ENCODE results near the gene UCN.

UCN gene

GRCh38 chr2:27350106-27350693 lies 42.0 kb upstream of the UCN start:
- TF ChIP-seq, protein P1, sequence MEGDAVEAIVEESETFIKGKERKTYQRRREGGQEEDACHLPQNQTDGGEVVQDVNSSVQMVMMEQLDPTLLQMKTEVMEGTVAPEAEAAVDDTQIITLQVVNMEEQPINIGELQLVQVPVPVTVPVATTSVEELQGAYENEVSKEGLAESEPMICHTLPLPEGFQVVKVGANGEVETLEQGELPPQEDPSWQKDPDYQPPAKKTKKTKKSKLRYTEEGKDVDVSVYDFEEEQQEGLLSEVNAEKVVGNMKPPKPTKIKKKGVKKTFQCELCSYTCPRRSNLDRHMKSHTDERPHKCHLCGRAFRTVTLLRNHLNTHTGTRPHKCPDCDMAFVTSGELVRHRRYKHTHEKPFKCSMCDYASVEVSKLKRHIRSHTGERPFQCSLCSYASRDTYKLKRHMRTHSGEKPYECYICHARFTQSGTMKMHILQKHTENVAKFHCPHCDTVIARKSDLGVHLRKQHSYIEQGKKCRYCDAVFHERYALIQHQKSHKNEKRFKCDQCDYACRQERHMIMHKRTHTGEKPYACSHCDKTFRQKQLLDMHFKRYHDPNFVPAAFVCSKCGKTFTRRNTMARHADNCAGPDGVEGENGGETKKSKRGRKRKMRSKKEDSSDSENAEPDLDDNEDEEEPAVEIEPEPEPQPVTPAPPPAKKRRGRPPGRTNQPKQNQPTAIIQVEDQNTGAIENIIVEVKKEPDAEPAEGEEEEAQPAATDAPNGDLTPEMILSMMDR (IDR thresholded peaks at IDR 0.05; ENCODE audit: low read depth, low read length, poor library complexity, severe bottlenecking) = no peak
- no peak for TF ChIP-seq EZH2phosphoT487 (IDR thresholded peaks at IDR 0.05; ENCODE audit: borderline replicate concordance, low read length)
- H3K9me3 ChIP-seq (ENCODE audit: control insufficient read depth, insufficient read depth, low read length) = no peaks in the 10 kb centered on the region
- H3K9me2 ChIP-seq (replicated peaks; ENCODE audit: control insufficient read depth, low read length) = no peaks in the 10 kb centered on the region
- peaks cover 34% of the 10 kb centered on the region for H3K4me1 ChIP-seq (ENCODE audit: control insufficient read depth, low read length)
- peaks cover 2% of the 10 kb centered on the region; the same call in 1 of the 2 replicates for H3F3A ChIP-seq (ENCODE audit: control insufficient read depth, insufficient read depth)
- H3K79me2 ChIP-seq (ENCODE audit: control insufficient read depth, low read length) = peaks cover 95% of the 10 kb centered on the region
- H3K27ac ChIP-seq (ENCODE audit: low read depth, low read length) = no peak overlapping the region
- 0 out of 2 replicates have a peak, but pooled peaks cover 3% of the 10 kb centered on the region for H4K20me1 ChIP-seq (ENCODE audit: control insufficient read depth, insufficient read depth, low read depth, low read length)
- no peaks in the 10 kb centered on the region for H3K27me3 ChIP-seq (ENCODE audit: control insufficient read depth, low read length)
- H3K4me3 ChIP-seq (ENCODE audit: low read length) = no peak overlapping the region
- peak overlapping the region; percentile 41 for H3K4me2 ChIP-seq (ENCODE audit: low read length)
- H3K36me3 ChIP-seq (ENCODE audit: control insufficient read depth, low read length) = peaks cover 20% of the 10 kb centered on the region

DNA sequence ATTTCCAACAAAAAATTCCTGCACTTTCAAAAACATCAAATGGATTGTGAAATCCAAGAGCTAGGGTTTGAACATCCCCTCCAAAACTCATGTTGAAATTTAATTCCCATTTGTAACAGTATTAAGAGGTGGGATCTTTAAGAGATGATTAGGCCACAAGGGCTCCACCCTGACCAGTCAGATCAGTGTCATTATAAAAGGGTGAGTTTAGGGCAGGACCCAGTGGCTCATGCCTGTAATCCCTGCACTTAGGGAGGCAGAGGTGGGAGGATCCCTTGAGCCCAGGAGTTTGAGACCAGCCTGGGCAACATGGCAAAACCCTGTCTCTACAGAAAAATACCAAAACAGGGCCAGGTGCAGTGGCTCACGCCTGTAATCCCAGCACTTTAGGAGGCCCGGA lies 39.4 kb upstream of the UCN start:
- TF ChIP-seq, protein P1 (IDR thresholded peaks at IDR 0.05; ENCODE audit: low read depth, low read length, poor library complexity, severe bottlenecking) = no peak
- TF ChIP-seq EZH2phosphoT487 (IDR thresholded peaks at IDR 0.05; ENCODE audit: borderline replicate concordance, low read length) = no peak
- Histone ChIP-seq H3K4me3 (ENCODE audit: low read length) (no peak overlapping the region), H3K79me2 (ENCODE audit: control insufficient read depth, low read length) (peaks cover 86% of the 10 kb centered on the region), H3K36me3 (ENCODE audit: control insufficient read depth, low read length) (peaks cover 21% of the 10 kb centered on the region), H3K4me2 (ENCODE audit: low read length) (no peak overlapping the region), H4K20me1 (ENCODE audit: control insufficient read depth, insufficient read depth, low read depth, low read length) (0 out of 2 replicates have a peak, but pooled peaks cover 3% of the 10 kb centered on the region), H3K4me1 (ENCODE audit: control insufficient read depth, low read length) (peaks cover 17% of the 10 kb centered on the region), H3K9me3 (ENCODE audit: control insufficient read depth, insufficient read depth, low read length) (no peaks in the 10 kb centered on the region), H3K27ac (ENCODE audit: low read depth, low read length) (no peak overlapping the region), H3K9me2 (replicated peaks; ENCODE audit: control insufficient read depth, low read length) (no peaks in the 10 kb centered on the region), H3K27me3 (ENCODE audit: control insufficient read depth, low read length) (no peaks in the 10 kb centered on the region), H3F3A (ENCODE audit: control insufficient read depth, insufficient read depth) (peaks cover 2% of the 10 kb centered on the region; the same call in 1 of the 2 replicates)

DNA sequence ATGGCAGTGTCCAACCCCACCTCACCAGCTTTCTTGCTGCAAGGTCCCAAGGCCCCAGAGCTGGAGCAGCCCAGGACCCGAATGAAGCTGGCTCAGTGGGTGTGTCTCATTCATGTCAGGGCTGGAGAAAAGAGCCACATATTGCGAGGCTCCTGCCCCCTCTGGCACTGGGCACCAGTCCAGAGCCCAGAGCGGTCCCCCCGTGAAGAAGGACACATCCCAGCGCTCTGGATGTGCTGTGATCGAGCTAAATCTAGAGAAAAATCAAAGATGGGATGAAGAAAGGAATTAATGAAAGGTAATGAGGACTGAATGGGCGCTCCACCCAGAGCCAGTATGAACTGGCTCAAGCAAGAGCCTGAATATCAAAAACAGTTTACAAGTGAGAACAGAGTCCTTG lies 27.9 kb upstream of the UCN start:
- H3K27me3 ChIP-seq (ENCODE audit: control insufficient read depth, low read length) = no peaks in the 10 kb centered on the region
- H3K27ac ChIP-seq (ENCODE audit: low read depth, low read length) = no peak overlapping the region
- peaks cover 69% of the 10 kb centered on the region for H3K36me3 ChIP-seq (ENCODE audit: control insufficient read depth, low read length)
- no peaks in the 10 kb centered on the region for H3K4me1 ChIP-seq (ENCODE audit: control insufficient read depth, low read length)
- H3K9me2 ChIP-seq (replicated peaks; ENCODE audit: control insufficient read depth, low read length) = no peaks in the 10 kb centered on the region
- TF ChIP-seq EZH2phosphoT487 (IDR thresholded peaks at IDR 0.05; ENCODE audit: borderline replicate concordance, low read length) = no peak
- TF ChIP-seq, protein P1 (IDR thresholded peaks at IDR 0.05; ENCODE audit: low read depth, low read length, poor library complexity, severe bottlenecking) = no peak
- no peaks in the 10 kb centered on the region for H3K9me3 ChIP-seq (ENCODE audit: control insufficient read depth, insufficient read depth, low read length)
- H3K4me3 ChIP-seq (ENCODE audit: low read length) = no peak overlapping the region
- no peaks in the 10 kb centered on the region for H4K20me1 ChIP-seq (ENCODE audit: control insufficient read depth, insufficient read depth, low read depth, low read length)
- no peaks in the 10 kb centered on the region for H3K79me2 ChIP-seq (ENCODE audit: control insufficient read depth, low read length)
- H3K4me2 ChIP-seq (ENCODE audit: low read length) = no peak overlapping the region
- H3F3A ChIP-seq (ENCODE audit: control insufficient read depth, insufficient read depth) = no peaks in the 10 kb centered on the region
